DMS153 treated with DMSO at 0.1 percent for 48 hours (cell line): ENCODE results near the gene NNT.

ENCODE experiments used
- DNase-seq: peaks from one replicate; lab custom pipeline; 2025; ENCODE audit not compliant: unreplicated experiment; lab: John Stamatoyannopoulos, UW

The NNT gene

GRCh38 chr5:43622074-43622473 is 19.1 kb downstream of the NNT start:
- DNase-seq, result no peak

DNA sequence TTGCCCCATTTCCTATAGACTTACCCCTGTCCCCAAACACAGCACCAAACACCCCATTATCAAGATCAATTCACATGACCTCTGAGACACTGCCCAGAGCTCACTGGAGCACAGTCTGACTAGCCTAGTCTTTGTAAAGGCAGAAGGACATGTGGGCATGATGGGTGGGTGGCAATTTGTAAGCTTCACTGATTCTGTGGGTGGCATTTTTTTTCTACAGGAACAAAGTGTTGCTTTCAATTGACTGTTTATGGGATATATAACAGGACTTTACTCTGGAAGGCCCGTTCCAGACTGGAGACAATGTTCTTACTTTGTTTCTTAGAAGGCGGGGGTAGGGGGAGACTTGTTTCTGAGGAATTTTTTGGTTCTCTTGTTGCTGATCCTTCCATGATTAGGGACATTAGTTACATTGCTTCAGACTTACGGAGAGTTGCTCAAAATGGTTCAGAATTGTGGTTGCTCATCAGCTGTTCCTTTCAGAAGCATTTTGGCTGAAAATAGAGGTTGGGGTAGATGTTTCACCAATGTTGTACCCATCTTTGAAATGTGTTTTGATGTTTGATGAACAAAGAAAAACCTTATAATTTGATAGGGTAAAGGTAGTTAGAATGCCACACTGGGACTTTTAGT is 20.2 kb downstream of the NNT start:
- DNase-seq, result no peak

DNA sequence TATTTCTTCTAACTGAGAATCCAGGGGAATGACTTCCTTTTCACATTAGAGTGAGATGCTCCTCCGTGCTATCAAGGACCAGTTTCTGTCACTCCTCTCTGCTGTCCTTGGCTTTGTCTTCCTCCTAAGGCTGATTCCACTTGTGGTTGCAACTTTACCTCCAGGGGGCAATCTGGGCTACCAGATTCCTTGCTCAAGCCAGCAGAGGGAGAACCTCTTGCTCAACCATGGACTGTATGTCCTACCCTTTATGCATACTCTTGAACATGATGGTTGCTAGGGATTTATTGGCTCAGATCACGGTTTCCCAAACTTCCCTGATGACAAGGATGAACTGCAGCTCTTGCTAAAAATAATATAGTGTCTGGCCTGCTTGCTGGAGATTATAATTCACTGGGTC is 24.0 kb downstream of the NNT start:
- no peak for DNase-seq

- peak; percentile 52 for DNase-seq
Observed at GRCh38 chr5:43631182-43631910, 28.4 kb downstream of the NNT start.

DNA sequence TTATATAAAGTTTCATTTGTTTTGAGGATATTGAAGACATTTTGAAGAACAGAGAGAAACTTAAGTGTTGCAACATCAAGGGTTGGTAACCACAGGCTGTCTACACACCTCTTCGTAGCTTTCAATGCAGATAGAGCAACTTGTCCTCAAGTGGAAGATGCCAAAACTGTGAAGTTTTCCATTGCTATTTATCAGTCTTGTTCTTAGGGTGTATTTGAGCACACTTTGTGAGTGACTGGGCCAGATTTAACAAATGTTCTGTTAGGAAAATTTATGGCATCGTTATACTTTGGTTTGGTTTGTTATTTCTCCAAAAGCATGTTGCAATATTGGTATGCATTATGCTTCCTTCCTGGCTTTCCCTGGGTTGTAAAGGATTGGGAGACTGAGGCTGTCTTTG is 31.6 kb downstream of the NNT start:
- no peak for DNase-seq

DNA sequence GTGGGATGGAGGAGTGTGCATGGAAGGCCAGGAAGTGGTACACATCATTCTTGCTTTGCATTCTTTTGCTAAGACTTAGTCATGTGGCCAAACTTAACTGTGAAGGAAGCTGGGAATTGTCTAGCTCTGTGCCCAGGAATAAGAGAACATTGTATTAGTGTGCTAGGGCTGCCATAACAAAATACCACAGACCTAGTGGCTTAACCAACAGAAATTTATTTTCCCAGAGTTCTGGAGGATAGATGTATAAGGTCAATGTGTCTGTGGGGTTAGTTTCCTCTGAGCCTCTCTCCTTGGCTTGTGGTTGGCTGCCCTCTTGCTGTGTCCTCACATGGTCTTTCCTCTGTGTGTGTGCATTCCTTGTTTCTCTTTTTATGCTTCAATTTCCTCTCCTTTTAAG is 32.4 kb downstream of the NNT start:
- DNase-seq, result no peak

DNA sequence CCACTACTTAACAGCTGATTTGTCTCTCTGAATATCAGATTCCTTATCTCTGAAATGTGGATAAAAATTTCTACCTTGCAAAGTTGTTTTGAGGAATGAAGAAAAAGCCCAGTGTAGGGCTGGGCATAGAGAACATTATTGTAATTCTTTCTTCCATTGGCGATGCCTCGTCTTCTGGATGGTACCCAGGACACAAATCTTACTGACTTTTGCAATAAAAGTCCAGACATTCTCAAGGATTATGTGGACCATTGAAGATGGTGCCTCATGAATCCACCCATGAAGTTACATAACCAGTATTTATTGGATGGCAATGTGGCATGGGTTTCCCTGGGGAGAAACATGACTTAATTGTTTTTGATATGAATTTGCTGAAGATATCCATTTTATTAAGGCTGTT is 33.1 kb downstream of the NNT start:
- no peak for DNase-seq

DNA sequence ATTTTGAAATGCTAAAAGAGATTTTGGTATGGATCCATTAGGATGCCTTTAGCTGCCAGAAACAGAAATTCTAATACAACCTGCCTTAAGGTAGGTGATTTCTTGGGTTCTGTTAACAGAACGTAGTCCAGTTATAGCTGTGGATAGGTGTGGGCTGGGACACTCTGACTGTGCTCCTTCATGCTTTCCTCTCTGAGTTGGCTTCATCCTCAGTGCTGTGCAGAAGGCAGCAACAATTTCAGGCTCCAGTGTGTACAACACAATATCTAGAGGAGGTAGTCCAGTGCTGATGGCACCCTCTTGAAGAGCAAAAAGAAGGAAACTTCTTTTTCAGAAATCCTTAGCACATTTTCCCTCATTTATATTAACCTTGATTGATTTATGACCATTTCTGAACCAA is 34.4 kb downstream of the NNT start:
- DNase-seq, result no peak

DNA sequence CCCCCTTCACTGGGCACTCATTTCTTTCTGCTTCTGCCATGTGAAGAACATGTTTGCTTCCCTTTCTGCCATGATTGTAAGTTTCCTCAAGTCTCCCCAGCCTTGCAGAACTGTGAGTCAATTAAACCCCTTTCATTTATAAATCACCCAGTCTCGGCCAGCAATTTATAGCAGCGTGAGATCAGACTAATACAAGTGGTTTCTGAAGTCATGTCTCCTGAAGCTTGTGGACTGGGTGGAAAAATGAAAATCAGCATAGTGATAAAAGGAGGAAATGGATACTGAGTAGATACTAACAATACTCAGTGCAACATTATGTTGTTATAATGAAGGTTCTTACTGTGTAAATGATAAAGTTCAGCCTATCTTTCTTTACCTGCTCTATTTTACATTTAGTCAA is 35.1 kb downstream of the NNT start:
- no peak for DNase-seq

- DNase-seq, result no peak
Observed at GRCh38 chr5:43638546-43638945, 35.6 kb downstream of the NNT start.

DNA sequence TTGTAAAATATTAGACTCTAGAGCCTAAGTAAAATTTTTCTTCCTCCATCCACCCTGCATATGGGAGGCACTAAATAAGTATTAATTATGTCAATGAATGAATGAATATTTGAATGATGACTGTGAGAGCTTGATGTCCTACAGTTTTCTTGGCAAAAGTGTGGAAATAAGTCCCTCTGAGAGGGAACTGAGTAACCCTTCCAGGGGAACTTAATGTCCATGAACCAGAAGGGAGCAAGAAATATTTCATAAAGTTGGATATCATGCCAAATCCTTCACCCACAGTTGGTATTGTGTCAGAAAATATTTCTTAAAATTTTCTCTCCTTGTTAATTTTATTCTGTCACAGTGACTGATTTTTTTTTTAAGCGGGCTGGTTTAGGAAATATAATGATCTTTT is 36.6 kb downstream of the NNT start:
- no peak for DNase-seq

DNA sequence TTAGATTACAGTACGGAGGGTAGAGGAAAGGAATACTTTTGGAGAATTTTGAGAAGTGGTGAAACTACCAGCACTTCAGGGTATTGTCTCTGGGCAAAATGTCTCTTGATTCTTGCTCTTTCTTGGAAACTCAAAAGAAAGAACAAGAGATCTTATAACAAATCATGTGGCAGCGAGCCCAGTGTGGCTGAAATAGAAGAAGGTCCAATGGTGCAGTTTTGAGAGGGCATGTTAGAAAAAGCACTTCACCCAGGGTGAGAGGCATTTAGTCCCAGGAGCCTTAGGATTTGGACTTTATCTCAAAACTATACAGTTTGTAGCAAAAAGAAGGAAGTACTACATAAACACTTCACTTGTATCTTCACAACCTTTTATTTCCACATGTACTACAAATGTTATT is 39.4 kb downstream of the NNT start:
- DNase-seq, result no peak

- DNase-seq, result no peak
Observed at GRCh38 chr5:43643327-43643726, 40.3 kb downstream of the NNT start.

DNA sequence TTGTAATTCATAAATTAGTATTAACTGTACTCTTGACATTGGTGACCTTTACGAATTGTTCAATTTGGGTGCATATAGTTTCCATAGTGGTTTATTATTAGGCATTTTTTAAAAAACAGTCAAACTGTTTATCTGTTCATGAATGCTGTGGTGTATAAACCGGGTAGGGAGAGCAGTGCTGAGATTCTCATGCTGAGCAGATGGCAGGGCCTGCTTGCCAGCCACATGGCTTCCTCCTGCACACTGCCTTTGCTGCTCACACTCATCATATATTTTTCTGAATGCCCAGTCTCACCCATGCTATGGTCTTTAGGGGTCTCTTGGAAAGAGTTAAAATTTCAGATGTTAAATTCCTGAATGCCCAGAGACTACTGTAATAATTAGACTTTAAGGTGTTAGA is 40.8 kb downstream of the NNT start:
- no peak for DNase-seq

DNA sequence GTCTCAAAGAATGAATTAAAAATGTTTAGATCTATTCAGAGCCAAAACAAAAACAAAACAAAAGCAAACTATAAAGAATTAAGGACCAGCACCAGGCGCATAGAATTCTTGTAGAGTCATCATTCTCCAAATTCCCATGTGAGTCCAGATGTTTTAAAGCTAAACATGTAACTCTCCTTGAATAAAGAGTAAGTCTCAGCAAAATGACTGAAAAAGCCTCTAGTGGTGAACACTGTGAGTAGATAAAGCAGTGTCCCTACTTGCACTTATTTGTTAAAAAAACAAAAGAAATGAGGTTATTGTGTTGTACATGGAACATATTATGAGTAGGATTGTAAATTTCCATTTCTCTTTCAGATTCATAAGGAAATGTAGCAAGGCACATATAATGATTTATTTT is 44.0 kb downstream of the NNT start:
- DNase-seq, result no peak

GRCh38 chr5:43647789-43648188 is 44.8 kb downstream of the NNT start:
- DNase-seq, result no peak

GRCh38 chr5:43648499-43649124 is 45.6 kb downstream of the NNT start:
- DNase-seq, result no peak

- DNase-seq, result no peak
Observed at GRCh38 chr5:43649256-43649655, 46.3 kb downstream of the NNT start.

DNA sequence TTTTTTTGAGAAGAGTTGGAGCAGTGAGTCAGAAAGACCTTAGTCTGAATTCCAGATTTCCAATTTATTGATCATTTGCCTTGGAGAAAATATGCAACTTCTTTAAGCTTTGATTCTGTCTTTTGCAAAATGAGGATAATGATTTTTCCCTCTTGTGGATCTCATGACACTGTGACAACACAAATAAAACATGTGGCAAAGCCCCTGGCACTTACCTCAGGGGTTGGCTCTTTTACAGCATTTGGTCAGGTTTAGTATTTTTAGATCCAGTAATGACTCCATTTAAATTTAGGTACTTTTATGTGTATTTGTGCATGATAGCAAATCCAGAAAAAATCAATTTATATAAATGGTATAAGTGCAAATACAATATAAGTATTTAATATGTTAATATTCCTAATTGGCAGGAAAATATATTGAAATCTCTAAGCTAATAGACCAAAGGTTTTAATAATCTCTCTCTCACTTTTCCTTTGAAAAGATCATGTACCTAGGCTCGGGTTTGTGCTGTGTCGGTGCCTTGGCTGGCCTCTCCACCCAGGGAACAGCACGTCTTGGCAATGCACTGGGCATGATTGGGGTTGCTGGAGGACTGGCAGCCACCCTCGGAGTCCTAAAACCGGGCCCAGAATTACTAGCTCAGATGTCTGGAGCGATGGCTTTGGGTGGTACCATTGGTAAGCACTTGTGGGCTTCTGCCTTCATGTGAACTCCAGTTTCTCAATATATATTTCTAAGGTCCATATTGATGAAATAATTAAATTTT is 49.7 kb downstream of the NNT start:
- no peak for DNase-seq

DNA sequence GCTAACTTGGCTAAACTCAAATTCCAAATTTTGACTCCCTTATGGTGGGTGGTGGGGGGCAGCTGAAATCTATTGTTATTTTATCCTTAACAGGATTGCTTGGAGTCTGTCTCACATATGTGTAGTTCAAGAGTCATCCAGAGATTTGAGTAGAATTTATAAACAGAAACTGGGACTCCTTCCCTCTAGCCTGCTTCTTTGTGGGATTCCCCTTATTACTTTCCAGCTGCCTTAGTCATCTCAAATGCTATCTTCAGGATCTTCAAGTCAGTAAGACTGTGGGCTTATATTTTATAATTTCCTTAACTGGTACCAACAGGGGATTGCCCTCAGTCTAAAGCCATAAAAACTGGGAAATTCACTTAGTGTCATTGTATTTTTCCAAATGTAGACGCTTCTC is 55.5 kb downstream of the NNT start:
- DNase-seq, result no peak

DNA sequence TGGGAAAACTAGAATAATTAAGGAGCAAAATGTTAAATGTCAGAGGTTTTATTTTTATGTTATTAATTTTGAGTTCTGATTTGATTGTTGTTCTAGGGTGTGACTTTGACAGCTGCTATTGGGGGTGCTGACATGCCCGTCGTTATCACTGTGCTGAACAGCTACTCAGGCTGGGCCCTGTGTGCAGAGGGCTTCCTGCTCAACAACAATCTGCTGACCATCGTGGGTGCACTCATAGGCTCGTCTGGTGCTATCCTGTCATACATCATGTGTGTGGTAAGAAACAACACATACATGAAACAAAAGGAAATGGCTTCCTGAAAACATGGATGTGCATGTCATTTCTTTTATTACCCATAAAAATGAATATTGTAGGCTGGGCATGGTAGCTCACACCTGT is 56.1 kb downstream of the NNT start:
- no peak for DNase-seq

GRCh38 chr5:43661102-43661501 is 58.1 kb downstream of the NNT start:
- no peak for DNase-seq
